Panc1 (cell line): ENCODE results near the gene KLK4.

Experiments used
- POLR2AphosphoS5 ChIP-seq: IDR thresholded peaks from 2 replicates; pipeline ENCODE4 v1.6.1; 2012; ENCODE audit warnings: mild to moderate bottlenecking, low read depth, low read length, moderate library complexity
- TF ChIP-seq, protein P1 (sequence below): fragments of 450-650 bp; IDR thresholded peaks from 2 replicates; pipeline ENCODE4 v1.5.1; 2017; ENCODE audit warnings: mild to moderate bottlenecking

DNA sequence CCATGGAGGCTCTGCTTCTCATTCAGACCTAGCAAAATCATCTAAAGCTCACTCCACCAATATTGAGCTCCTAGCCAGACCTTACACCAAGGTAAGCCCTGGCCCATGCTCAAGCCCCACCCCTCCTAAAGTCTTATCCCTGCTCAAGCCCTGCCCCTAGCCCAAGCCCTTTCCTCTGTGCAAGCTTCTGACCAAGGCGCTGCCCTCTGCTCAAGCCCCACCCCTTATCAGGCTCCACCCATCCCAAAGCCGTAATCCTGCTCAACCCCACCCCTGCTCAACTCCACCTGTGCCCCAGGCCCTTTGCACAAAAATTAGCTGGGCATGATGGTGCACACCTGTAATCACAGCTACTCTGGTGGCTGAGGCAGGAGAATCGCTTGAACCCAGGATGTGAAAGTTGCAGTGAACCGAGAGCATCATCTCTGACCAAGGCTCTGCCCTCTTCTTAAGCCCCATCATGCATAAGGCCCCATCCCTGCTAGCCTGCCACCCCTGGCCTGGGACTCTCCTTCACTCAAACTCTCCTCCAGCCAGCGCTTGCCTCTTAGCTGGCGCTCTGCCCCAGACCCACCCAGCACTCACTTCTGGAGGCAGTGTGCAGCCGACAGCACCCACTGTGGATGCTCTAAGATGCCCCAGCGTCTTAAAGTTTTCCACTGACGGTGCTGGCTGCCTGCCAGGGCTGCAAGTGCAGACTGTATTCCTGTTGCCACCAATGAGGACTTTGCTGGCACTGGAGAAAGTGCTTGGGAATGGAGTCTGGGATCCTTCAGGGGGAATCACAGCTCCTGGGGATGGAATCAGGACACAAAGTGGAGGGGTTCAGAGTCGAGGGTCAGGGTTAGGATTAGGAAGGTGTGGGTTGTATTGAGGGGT, 16.5 kb downstream of the KLK4 start:
- TF ChIP-seq, protein P1, sequence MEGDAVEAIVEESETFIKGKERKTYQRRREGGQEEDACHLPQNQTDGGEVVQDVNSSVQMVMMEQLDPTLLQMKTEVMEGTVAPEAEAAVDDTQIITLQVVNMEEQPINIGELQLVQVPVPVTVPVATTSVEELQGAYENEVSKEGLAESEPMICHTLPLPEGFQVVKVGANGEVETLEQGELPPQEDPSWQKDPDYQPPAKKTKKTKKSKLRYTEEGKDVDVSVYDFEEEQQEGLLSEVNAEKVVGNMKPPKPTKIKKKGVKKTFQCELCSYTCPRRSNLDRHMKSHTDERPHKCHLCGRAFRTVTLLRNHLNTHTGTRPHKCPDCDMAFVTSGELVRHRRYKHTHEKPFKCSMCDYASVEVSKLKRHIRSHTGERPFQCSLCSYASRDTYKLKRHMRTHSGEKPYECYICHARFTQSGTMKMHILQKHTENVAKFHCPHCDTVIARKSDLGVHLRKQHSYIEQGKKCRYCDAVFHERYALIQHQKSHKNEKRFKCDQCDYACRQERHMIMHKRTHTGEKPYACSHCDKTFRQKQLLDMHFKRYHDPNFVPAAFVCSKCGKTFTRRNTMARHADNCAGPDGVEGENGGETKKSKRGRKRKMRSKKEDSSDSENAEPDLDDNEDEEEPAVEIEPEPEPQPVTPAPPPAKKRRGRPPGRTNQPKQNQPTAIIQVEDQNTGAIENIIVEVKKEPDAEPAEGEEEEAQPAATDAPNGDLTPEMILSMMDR = no peak
- TF ChIP-seq POLR2AphosphoS5 = no peak
